ENCODE measurements around the gene ARRDC3. TPM values are rescaled to one million over a fixed set of nuclear protein-coding genes. Genes with fewer than 3 reads are reported as not detected.

Gene ARRDC3
- polyA plus RNA-seq, 12 donors, result 40.9 to 1,478 (median 55.8) TPM

DNA sequence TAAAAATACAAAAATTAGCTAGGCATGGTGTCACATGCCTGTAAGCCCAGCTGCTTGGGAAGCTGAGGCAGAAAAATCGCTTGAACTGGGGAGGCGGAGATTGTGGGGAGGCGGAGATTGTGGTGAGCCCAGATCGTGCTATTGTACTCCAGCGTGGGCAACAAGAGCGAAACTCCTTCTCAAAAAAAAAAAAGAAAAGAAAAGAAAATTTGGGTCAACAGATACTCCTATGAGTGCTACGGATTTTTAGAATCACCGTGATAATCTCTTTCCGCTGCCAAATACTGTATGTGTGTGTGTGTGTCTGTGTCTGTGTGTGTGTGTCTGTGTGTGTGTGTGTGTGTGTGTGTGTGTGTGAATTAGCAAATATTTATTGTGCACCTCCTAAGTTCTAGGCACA lies 64.4 kb downstream of the ARRDC3 start:
- no peak for DNase-seq
